GM21717 (cell line): ENCODE results near the gene EMILIN1.
"Not testable (repeated sequence)": the region's sequence is repeated elsewhere in the genome, so short reads cannot be mapped to it uniquely, and the experiment has no call there.

Source experiments
- ATAC-seq: cut with Tn5 transposase; IDR thresholded peaks from one replicate; pipeline ENCODE4 v1.9.1; 2021; ENCODE audit warnings: mild to moderate bottlenecking, moderate library complexity; ENCODE audit not compliant: unreplicated experiment

The EMILIN1 gene

GRCh38 chr2:27119330-27119670 is 40.9 kb downstream of the EMILIN1 start:
- not testable (repeated sequence) for ATAC-seq

- ATAC-seq: no peak
Observed at GRCh38 chr2:27121906-27122305, 43.5 kb downstream of the EMILIN1 start.

GRCh38 chr2:27122791-27123190 is 44.4 kb downstream of the EMILIN1 start:
- no peak for ATAC-seq

GRCh38 chr2:27123302-27124150 is 45.1 kb downstream of the EMILIN1 start, which contains the start of gene ABHD1:
Gene ABHD1 (plus strand): TSS chr2:27123815. CDS start chr2:27123949, 134 bp downstream.
- ATAC-seq: no peak

- ATAC-seq: no peak
Observed at GRCh38 chr2:27125104-27125503, 46.7 kb downstream of the EMILIN1 start.

GRCh38 chr2:27126252-27126710 is 47.9 kb downstream of the EMILIN1 start:
- no peak for ATAC-seq

GRCh38 chr2:27127883-27128667 is 49.7 kb downstream of the EMILIN1 start:
- ATAC-seq: no peak

GRCh38 chr2:27128668-27129571 is 50.5 kb downstream of the EMILIN1 start:
- ATAC-seq: no peak

GRCh38 chr2:27130396-27130795 is 52.0 kb downstream of the EMILIN1 start:
- no peak for ATAC-seq

GRCh38 chr2:27131429-27131828 is 53.0 kb downstream of the EMILIN1 start:
- ATAC-seq: no peak

GRCh38 chr2:27133195-27133875 is 54.9 kb downstream of the EMILIN1 start:
- no peak for ATAC-seq

- ATAC-seq: peak; percentile 61
Observed at GRCh38 chr2:27133905-27134780, 55.7 kb downstream of the EMILIN1 start, which contains the start of gene PREB. Gene PREB (minus strand): TSS chr2:27134636. CDS start chr2:27134421, 215 bp downstream.

GRCh38 chr2:27134781-27135477 is 56.5 kb downstream of the EMILIN1 start:
- no peak for ATAC-seq

GRCh38 chr2:27135478-27135955 is 57.1 kb downstream of the EMILIN1 start:
- ATAC-seq: no peak
